Stimulated activated CD8-positive, alpha-beta memory T cell treated with anti-CD3 and anti-CD28 coated beads, Interleukin-7, amount 100 ng/mL, for 24 hours (primary cell): ENCODE measurements around the gene FLOT1.

Experiments
- DNase-seq: peaks from one replicate; pipeline ENCODE4 v3.0.0-alpha.2; 2020; ENCODE audit warnings: low read depth

Gene FLOT1

GRCh38 chr6:30700340-30700739 lies 42.1 kb downstream of the FLOT1 start:
- no peak for DNase-seq

- no peak for DNase-seq
Observed at GRCh38 chr6:30696432-30696831, 46.1 kb downstream of the FLOT1 start.

GRCh38 chr6:30691208-30691847 lies 51.2 kb downstream of the FLOT1 start:
- DNase-seq, result no peak

GRCh38 chr6:30690403-30691207 lies 51.9 kb downstream of the FLOT1 start, which contains the start of gene NRM:
Gene NRM, minus strand, starts transcription at chr6:30690984. Its CDS starts 10 bp downstream, at chr6:30690974.
- peak; percentile 47 for DNase-seq

GRCh38 chr6:30689985-30690384 lies 52.5 kb downstream of the FLOT1 start:
- DNase-seq, result no peak

- no peak for DNase-seq
Observed at GRCh38 chr6:30689022-30689865, 53.2 kb downstream of the FLOT1 start.

GRCh38 chr6:30688569-30688968 lies 53.9 kb downstream of the FLOT1 start:
- no peak for DNase-seq

GRCh38 chr6:30687659-30688431 lies 54.6 kb downstream of the FLOT1 start:
- DNase-seq, result no peak

GRCh38 chr6:30686908-30687658 lies 55.4 kb downstream of the FLOT1 start:
- peak; percentile 73 for DNase-seq

GRCh38 chr6:30686009-30686907 lies 56.2 kb downstream of the FLOT1 start, which contains the start of gene PPP1R18:
Gene PPP1R18, minus strand, starts transcription at chr6:30686645. Its CDS starts 627 bp downstream, at chr6:30686018.
- DNase-seq, result peak; percentile 78

- no peak for DNase-seq
Observed at GRCh38 chr6:30685157-30686008, 57.1 kb downstream of the FLOT1 start.

- no peak for DNase-seq
Observed at GRCh38 chr6:30684386-30685156, 57.9 kb downstream of the FLOT1 start.

- DNase-seq, result no peak
Observed at GRCh38 chr6:30683980-30684338, 58.5 kb downstream of the FLOT1 start.

- DNase-seq, result no peak
Observed at GRCh38 chr6:30683183-30683979, 59.1 kb downstream of the FLOT1 start.

GRCh38 chr6:30682143-30683117 lies 60.1 kb downstream of the FLOT1 start:
- DNase-seq, result peak; percentile 66

GRCh38 chr6:30681766-30682142 lies 60.7 kb downstream of the FLOT1 start:
- no peak for DNase-seq
